H1 (cell line): ENCODE results near the gene AREG. TPM values are rescaled to one million over a fixed set of nuclear protein-coding genes. Genes with fewer than 3 reads are reported as not detected.

Experiments used
- CTCF ChIA-PET: fragments of 300-600 bp; sonication (Branson Sonifier 250); formaldehyde crosslinking; loops from one replicate; lab custom pipeline; 2021; ENCODE audit not compliant: partially characterized antibody; lab: Charles Lee
- POLR2A ChIA-PET: fragments of 300-600 bp; sonication (Branson Sonifier 250); formaldehyde crosslinking; loops from one replicate; lab custom pipeline; 2021; ENCODE audit warnings: inconsistent platforms; ENCODE audit not compliant: partially characterized antibody; lab: Charles Lee
- DNase-seq, 2 experiments: peaks; one replicate each; pipeline versions ENCODE4 v3.0.0 to v3.0.0-alpha.2; 2010 to 2022; ENCODE audit warnings: low spot score in 2 of 2, low read depth in 1 of 2, mixed read lengths in 1 of 2
- FAIRE-seq: peaks from 2 replicates; lab custom pipeline; 2011; peaks lifted over from hg19 to GRCh38; lab: Jason Lieb, UNC
- H2AFZ ChIP-seq: 2 replicates; pipeline ENCODE4 v1.8.1; 2012; ENCODE audit warnings: low read length, inconsistent platforms
- H2AK5ac ChIP-seq: 2 replicates; pipeline ENCODE4 v1.6.1; 2013; ENCODE audit warnings: low read depth, low read length
- H2BK120ac ChIP-seq: replicated peaks from 2 replicates; pipeline ENCODE3; 2013; ENCODE audit warnings: low read depth, low read length, inconsistent platforms
- H2BK12ac ChIP-seq: 2 replicates; pipeline ENCODE4 v1.6.1; 2013; ENCODE audit warnings: low read depth, low read length
- H2BK15ac ChIP-seq: 2 replicates; pipeline ENCODE4 v1.6.1; 2013; ENCODE audit warnings: low read length
- H2BK20ac ChIP-seq: 2 replicates; pipeline ENCODE4 v1.6.1; 2013; ENCODE audit warnings: low read length
- H2BK5ac ChIP-seq: 2 replicates; pipeline ENCODE4 v1.6.1; 2013; ENCODE audit warnings: low read depth, low read length
- H3K14ac ChIP-seq: 2 replicates; pipeline ENCODE4 v1.6.1; 2013; ENCODE audit warnings: inconsistent platforms; ENCODE audit not compliant: insufficient read length
- H3K18ac ChIP-seq: 2 replicates; pipeline ENCODE4 v1.6.1; 2013; ENCODE audit warnings: low read length; ENCODE audit errors: extremely low read depth
- H3K23ac ChIP-seq: 2 replicates; pipeline ENCODE4 v1.6.1; 2013; ENCODE audit warnings: inconsistent platforms; ENCODE audit not compliant: insufficient read length
- H3K23me2 ChIP-seq: 2 replicates; pipeline ENCODE4 v1.6.1; 2013; ENCODE audit warnings: low read depth, low read length
- H3K27ac ChIP-seq: 2 replicates; pipeline ENCODE4 v1.6.1; 2011; ENCODE audit warnings: low read depth, low read length, inconsistent platforms
- H3K27me3 ChIP-seq, 4 experiments: replicated peaks in 1 of 4; 1 replicate in 1 of 4; 2 replicates in 3 of 4; pipeline versions ENCODE4 v1.6.1 to v1.8.1; 2011 to 2013; ENCODE audit warnings: low read length in 3 of 4, mild to moderate bottlenecking in 3 of 4, inconsistent platforms in 2 of 4, mixed read lengths in 2 of 4, moderate library complexity in 1 of 4; ENCODE audit not compliant: control insufficient read depth in 3 of 4, insufficient read depth in 3 of 4; ENCODE audit errors: extremely low read depth in 1 of 4
- H3K36me3 ChIP-seq, 4 experiments: 2 replicates each; pipeline versions ENCODE4 v1.6.1 to v1.8.1; 2011 to 2013; ENCODE audit warnings: mild to moderate bottlenecking in 4 of 4, low read length in 3 of 4, moderate library complexity in 2 of 4, control low read depth in 1 of 4, inconsistent platforms in 1 of 4; ENCODE audit not compliant: insufficient read depth in 4 of 4, control insufficient read depth in 2 of 4
- H3K4ac ChIP-seq: replicated peaks from 2 replicates; pipeline ENCODE3; 2013; ENCODE audit warnings: low read length, low read depth, mixed read lengths, inconsistent platforms; ENCODE audit not compliant: insufficient read length
- H3K4me1 ChIP-seq, 4 experiments: replicated peaks in 1 of 4; 1 replicate in 1 of 4; 2 replicates in 3 of 4; pipeline versions ENCODE4 v1.6.1 to v1.8.1; 2011 to 2013; ENCODE audit warnings: low read length in 3 of 4, inconsistent platforms in 2 of 4, mixed read lengths in 1 of 4; ENCODE audit not compliant: insufficient read depth in 4 of 4, control insufficient read depth in 3 of 4
- H3K4me2 ChIP-seq, 2 experiments: 2 replicates each; pipeline versions ENCODE4 v1.6.1 to v1.8.1; 2011 to 2013; ENCODE audit warnings: low read depth in 2 of 2, low read length in 2 of 2, control low read depth in 1 of 2, inconsistent platforms in 1 of 2, mild to moderate bottlenecking in 1 of 2; ENCODE audit not compliant: insufficient read depth in 1 of 2
- H3K4me3 ChIP-seq, 4 experiments: fragments of 200-600, 300-600 bp in 1 of 4; sonication (generic), shearing (Covaris generic), sonication (Bioruptor Twin) in 1 of 4; 2 replicates each; pipeline versions ENCODE4 v1.5.1 to v1.8.1; 2011 to 2016; ENCODE audit warnings: low read length in 4 of 4, low read depth in 3 of 4, control low read depth in 2 of 4, inconsistent platforms in 2 of 4, mild to moderate bottlenecking in 2 of 4, mixed read lengths in 1 of 4, moderate library complexity in 1 of 4; ENCODE audit not compliant: insufficient read depth in 2 of 4; ENCODE audit errors: extremely low read depth in 1 of 4
- H3K56ac ChIP-seq: replicated peaks from 2 replicates; pipeline ENCODE3; 2013; ENCODE audit warnings: low read depth, mild to moderate bottlenecking, mixed read lengths, low read length, inconsistent platforms; ENCODE audit not compliant: insufficient read length
- H3K79me1 ChIP-seq: 2 replicates; pipeline ENCODE4 v1.6.1; 2013; ENCODE audit warnings: low read depth, low read length, control low read depth
- H3K79me2 ChIP-seq, 2 experiments: 2 replicates each; pipeline versions ENCODE4 v1.6.1 to v1.8.1; 2012 to 2013; ENCODE audit warnings: low read length in 2 of 2, mild to moderate bottlenecking in 2 of 2, inconsistent platforms in 1 of 2; ENCODE audit not compliant: insufficient read depth in 2 of 2, control insufficient read depth in 1 of 2
- H3K9ac ChIP-seq, 4 experiments: replicated peaks in 1 of 4; 1 replicate in 1 of 4; 2 replicates in 3 of 4; pipeline versions ENCODE4 v1.6.1 to v1.8.1; 2011 to 2013; ENCODE audit warnings: low read depth in 3 of 4, low read length in 3 of 4, control low read depth in 2 of 4, mild to moderate bottlenecking in 2 of 4, moderate library complexity in 2 of 4, inconsistent platforms in 1 of 4; ENCODE audit errors: extremely low read depth in 1 of 4
- H3K9me3 ChIP-seq, 2 experiments: 2 replicates each; pipeline versions ENCODE4 v1.6.1 to v1.8.1; 2012 to 2013; ENCODE audit warnings: mild to moderate bottlenecking in 2 of 2, moderate library complexity in 2 of 2, control low read depth in 1 of 2, inconsistent platforms in 1 of 2, low read depth in 1 of 2, low read length in 1 of 2, mixed read lengths in 1 of 2; ENCODE audit not compliant: insufficient read depth in 2 of 2
- H4K20me1 ChIP-seq, 2 experiments: replicated peaks in 1 of 2; 2 replicates each; pipeline versions ENCODE3 to v1.8.1; 2011 to 2013; ENCODE audit warnings: inconsistent platforms in 2 of 2, low read length in 2 of 2, mild to moderate bottlenecking in 1 of 2; ENCODE audit not compliant: insufficient read depth in 2 of 2, control insufficient read depth in 1 of 2
- H4K5ac ChIP-seq: 2 replicates; pipeline ENCODE4 v1.6.1; 2013; ENCODE audit warnings: low read length, low read depth, mixed read lengths, inconsistent platforms; ENCODE audit not compliant: insufficient read length
- H4K8ac ChIP-seq: 2 replicates; pipeline ENCODE4 v1.8.0; 2013; ENCODE audit warnings: mild to moderate bottlenecking, moderate library complexity, low read length, inconsistent platforms; ENCODE audit not compliant: insufficient read depth; ENCODE audit errors: extremely low read depth
- H4K91ac ChIP-seq: replicated peaks from 2 replicates; pipeline ENCODE3; 2013; ENCODE audit warnings: low read length, mixed read lengths, inconsistent platforms; ENCODE audit not compliant: insufficient read length
- KDM4A ChIP-seq: IDR thresholded peaks from one replicate; pipeline ENCODE4 v1.7.1; 2012; ENCODE audit warnings: low read depth, mild to moderate bottlenecking, moderate library complexity, low read length, inconsistent platforms; ENCODE audit not compliant: severe bottlenecking
- NRF1 ChIP-seq: IDR thresholded peaks from 2 replicates; pipeline ENCODE4 v1.6.1; 2011; ENCODE audit warnings: mild to moderate bottlenecking, low read depth, low read length, improper control_type of control experiment
- RFX5 ChIP-seq: IDR thresholded peaks from 2 replicates; pipeline ENCODE4 v1.6.1; 2011; ENCODE audit warnings: low read depth, low read length, improper control_type of control experiment, borderline replicate concordance
- RNF2 ChIP-seq: fragments of 200-900, 300-1000 bp; sonication (generic); IDR thresholded peaks from 2 replicates; pipeline ENCODE4 v1.7.1; 2016; ENCODE audit warnings: borderline replicate concordance, low read depth, mild to moderate bottlenecking, antibody characterized with exemption, low read length; ENCODE audit not compliant: poor library complexity, severe bottlenecking; ENCODE audit errors: missing control alignments
- SIN3A ChIP-seq, 2 experiments: IDR thresholded peaks in 1 of 2; conservative IDR thresholded peaks in 1 of 2; 2 replicates each; pipeline ENCODE4 v1.6.1; 2011 to 2012; ENCODE audit warnings: low read length in 2 of 2, improper control_type of control experiment in 1 of 2, low read depth in 1 of 2, mild to moderate bottlenecking in 1 of 2
- SIRT6 ChIP-seq: IDR thresholded peaks from one replicate; pipeline ENCODE4 v1.7.1; 2012; ENCODE audit warnings: low read length, inconsistent platforms
- polyA plus RNA-seq, 7 experiments: library from polyadenylated mRNA; depleted of rRNA in 3 of 7; stranded (reverse) in 5 of 7; unstranded in 2 of 7; fragments of >200 nt in 5 of 7; fragments of 200-250 nt in 2 of 7; gene quantifications; 1 replicate in 5 of 7; 2 replicates in 1 of 7; 4 replicates in 1 of 7; pipeline versions ENCODE4 v1.2.1 to v1.2.3, GENCODE V29; 2011 to 2013; ENCODE audit warnings: missing spikeins in 2 of 7, mixed read lengths in 2 of 7
- total RNA-seq: library from RNA; stranded (reverse); fragmentation: NEBNext Ultra II Directional; extraction: Animal tissue kit (Norgen Biotek cat#: 25700); gene quantifications from 2 replicates; pipeline ENCODE4 v1.2.1, GENCODE V29; 2021

Gene AREG
- total and polyA plus RNA-seq, 2 of the 8 experiments (the other 6 are each of a cell fraction or from before 2014, with no cell fraction given) = not detected

- TF ChIP-seq SIRT6 (no peak), NRF1 (no peak), KDM4A (no peak), SIN3A (conservative IDR thresholded peaks at IDR 0.05 in 1 of 2, IDR thresholded peaks at IDR 0.05 in 1 of 2; ENCODE audit: low read depth in 1 of 2, low read length in 2 of 2) (no peak), RFX5 (no peak), RNF2 (no peak)
- no peaks in the 10 kb centered on the region for H4K20me1 ChIP-seq
- CTCF ChIA-PET = interaction anchor here (1.5 kb wide), 1 partner anchor 13 kb away, joined by 4 read pairs; no protein-coding TSS in a partner anchor
Observed at GRCh38 chr4:74460833-74461232, 15.9 kb downstream of the AREG start.

More at GRCh38 chr4:74460833-74461232, 15.9 kb downstream of the AREG start:
- H3K79me1 ChIP-seq = no peaks in the 10 kb centered on the region
- H3K9ac ChIP-seq = no peak overlapping the region
- H3K4me1 ChIP-seq = no peaks in the 10 kb centered on the region
- no peak overlapping the region for H3K23ac ChIP-seq
- no peak overlapping the region for H2BK12ac ChIP-seq
- H3K9me3 ChIP-seq = no peaks in the 10 kb centered on the region
- POLR2A ChIA-PET = no interaction called here
- no peak overlapping the region for H3K27ac ChIP-seq
- H3K4ac ChIP-seq = no peak overlapping the region
- H4K8ac ChIP-seq = no peak overlapping the region
- DNase-seq (no peak), FAIRE-seq (no peak)
- no peak overlapping the region for H4K5ac ChIP-seq
- H3K18ac ChIP-seq = no peak overlapping the region
- H2BK5ac ChIP-seq = no peak overlapping the region
- H2BK20ac ChIP-seq = no peak overlapping the region
- H3K14ac ChIP-seq = no peak overlapping the region
- H3K79me2 ChIP-seq = no peaks in the 10 kb centered on the region
- no peak overlapping the region for H2BK15ac ChIP-seq
- H3K4me2 ChIP-seq = no peak overlapping the region
- H3K36me3 ChIP-seq = no peaks in the 10 kb centered on the region
- no peak overlapping the region for H2AFZ ChIP-seq
- no peak overlapping the region for H3K4me3 ChIP-seq
- no peaks in the 10 kb centered on the region for H3K27me3 ChIP-seq
- H2AK5ac ChIP-seq = no peak overlapping the region
- H4K91ac ChIP-seq = no peak overlapping the region
- no peak overlapping the region for H3K56ac ChIP-seq
- H3K23me2 ChIP-seq = no peaks in the 10 kb centered on the region
- no peak overlapping the region for H2BK120ac ChIP-seq
